Measurements from ENCODE around the gene AKR1C1.
"Not testable (repeated sequence)": the region's sequence is repeated elsewhere in the genome, so short reads cannot be mapped to it uniquely, and the experiment has no call there.

The AKR1C1 gene

DNA sequence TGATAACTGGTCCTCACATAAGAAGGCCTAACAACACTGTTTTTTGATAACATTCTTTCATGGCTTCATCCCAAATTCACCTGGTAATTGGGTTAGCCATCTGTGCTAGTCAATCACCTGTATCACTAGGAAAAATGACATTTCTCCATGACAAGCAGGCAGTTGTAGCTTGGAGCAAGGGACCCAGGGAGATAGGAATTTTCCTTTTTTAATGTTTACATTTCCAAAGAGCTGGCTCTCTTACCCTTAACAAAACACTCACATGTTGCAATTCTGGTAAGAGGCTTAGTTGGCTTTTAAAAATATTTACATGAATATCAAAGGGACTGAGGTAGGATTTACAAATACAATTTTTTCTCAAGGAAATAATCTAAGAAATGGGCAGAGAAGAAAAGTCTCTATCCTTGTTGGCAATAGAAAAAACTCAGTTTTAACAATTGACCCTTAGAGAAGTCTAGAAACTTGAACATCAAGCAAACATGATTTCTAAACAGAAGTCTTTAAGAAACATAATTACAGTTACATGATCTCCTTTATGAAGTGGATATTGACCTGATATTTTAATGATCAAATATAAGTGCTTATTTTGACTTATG lies 16.1 kb upstream of the AKR1C1 start:
- Mint-ChIP-seq H3K4me3 (no peak overlapping the region), H3K27me3 (ENCODE audit: low read depth) (no peaks in the 10 kb centered on the region), H3K27ac (peak overlapping the region; percentile 17 to 91 (median 59)), H3K4me1 (peaks cover 15% of the 10 kb centered on the region), H3K36me3 (ENCODE audit: low read depth) (no peaks in the 10 kb centered on the region), H3K9me3 (peaks cover 5% of the 10 kb centered on the region)
- TF ChIP-seq, protein P1, sequence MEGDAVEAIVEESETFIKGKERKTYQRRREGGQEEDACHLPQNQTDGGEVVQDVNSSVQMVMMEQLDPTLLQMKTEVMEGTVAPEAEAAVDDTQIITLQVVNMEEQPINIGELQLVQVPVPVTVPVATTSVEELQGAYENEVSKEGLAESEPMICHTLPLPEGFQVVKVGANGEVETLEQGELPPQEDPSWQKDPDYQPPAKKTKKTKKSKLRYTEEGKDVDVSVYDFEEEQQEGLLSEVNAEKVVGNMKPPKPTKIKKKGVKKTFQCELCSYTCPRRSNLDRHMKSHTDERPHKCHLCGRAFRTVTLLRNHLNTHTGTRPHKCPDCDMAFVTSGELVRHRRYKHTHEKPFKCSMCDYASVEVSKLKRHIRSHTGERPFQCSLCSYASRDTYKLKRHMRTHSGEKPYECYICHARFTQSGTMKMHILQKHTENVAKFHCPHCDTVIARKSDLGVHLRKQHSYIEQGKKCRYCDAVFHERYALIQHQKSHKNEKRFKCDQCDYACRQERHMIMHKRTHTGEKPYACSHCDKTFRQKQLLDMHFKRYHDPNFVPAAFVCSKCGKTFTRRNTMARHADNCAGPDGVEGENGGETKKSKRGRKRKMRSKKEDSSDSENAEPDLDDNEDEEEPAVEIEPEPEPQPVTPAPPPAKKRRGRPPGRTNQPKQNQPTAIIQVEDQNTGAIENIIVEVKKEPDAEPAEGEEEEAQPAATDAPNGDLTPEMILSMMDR (IDR thresholded peaks at IDR 0.05; ENCODE audit: unreplicated experiment in 3 of 3) = no peak

DNA sequence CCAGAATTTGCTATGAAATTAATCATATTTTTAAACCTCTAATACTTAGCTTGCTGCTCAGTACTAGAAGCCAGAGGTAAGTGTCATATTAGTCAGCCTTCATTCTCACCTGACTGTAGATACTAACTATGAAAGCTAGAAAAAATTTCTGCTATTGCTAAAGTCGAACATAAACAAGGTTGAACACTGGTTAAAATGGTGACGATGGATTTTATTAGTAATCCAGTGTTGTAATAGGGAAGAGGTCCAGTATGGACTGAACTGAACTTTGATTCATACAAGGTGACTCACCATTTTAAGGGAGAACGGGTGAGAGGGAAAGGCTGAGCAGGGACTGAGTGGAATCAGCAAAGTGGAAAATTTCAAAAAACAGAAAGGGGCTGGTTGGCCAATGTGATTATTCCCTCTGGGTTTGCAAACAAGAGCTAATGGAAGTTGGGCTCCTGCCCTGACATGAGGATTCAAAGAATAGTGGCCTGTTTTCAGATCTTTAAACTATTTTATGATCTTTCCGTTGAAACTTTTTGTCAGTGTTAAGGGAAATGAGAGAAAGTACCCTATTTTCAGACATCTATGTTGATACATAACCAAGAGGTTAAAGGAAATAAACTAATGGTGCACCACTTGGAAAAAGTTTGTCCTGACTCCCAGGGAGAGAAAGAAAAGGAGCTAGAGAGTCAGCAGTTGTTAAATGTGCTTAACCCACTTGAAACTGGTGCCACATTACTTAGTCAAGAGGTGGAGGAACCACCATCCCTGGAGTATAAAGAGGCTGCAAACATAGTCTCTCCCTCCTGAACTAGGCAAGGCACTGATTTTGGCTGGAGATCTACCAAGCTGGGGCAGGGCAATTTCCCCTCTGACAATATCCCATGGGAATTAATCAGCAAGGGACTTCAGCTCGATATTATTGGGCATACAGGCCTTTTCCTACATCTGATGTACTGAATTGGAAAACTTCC lies 15.3 kb upstream of the AKR1C1 start:
- Mint-ChIP-seq H3K9me3 (peaks cover 5% of the 10 kb centered on the region), H3K27ac (peak overlapping the region; percentile 17 to 91 (median 59)), H3K4me1 (peaks cover 15% of the 10 kb centered on the region), H3K4me3 (no peak overlapping the region), H3K27me3 (ENCODE audit: low read depth) (no peaks in the 10 kb centered on the region), H3K36me3 (ENCODE audit: low read depth) (no peaks in the 10 kb centered on the region)
- TF ChIP-seq, protein P1 (IDR thresholded peaks at IDR 0.05; ENCODE audit: unreplicated experiment in 3 of 3) = no peak

GRCh38 chr10:4951512-4952162 lies 11.6 kb upstream of the AKR1C1 start:
- H3K4me1 Mint-ChIP-seq; H3K27ac Mint-ChIP-seq; H3K36me3 Mint-ChIP-seq (ENCODE audit: low read depth); H3K9me3 Mint-ChIP-seq; H3K4me3 Mint-ChIP-seq; H3K27me3 Mint-ChIP-seq (ENCODE audit: low read depth): not testable (repeated sequence)

GRCh38 chr10:4953405-4953804 lies 9.8 kb upstream of the AKR1C1 start:
- TF ChIP-seq, protein P1 (IDR thresholded peaks at IDR 0.05; ENCODE audit: unreplicated experiment in 3 of 3) = no peak
- H3K36me3 Mint-ChIP-seq (ENCODE audit: low read depth) = no peaks in the 10 kb centered on the region
- no peak overlapping the region for H3K4me3 Mint-ChIP-seq
- no peak overlapping the region for H3K27ac Mint-ChIP-seq
- H3K9me3 Mint-ChIP-seq = no peaks in the 10 kb centered on the region
- H3K4me1 Mint-ChIP-seq = no peaks in the 10 kb centered on the region
- no peaks in the 10 kb centered on the region for H3K27me3 Mint-ChIP-seq (ENCODE audit: low read depth)

DNA sequence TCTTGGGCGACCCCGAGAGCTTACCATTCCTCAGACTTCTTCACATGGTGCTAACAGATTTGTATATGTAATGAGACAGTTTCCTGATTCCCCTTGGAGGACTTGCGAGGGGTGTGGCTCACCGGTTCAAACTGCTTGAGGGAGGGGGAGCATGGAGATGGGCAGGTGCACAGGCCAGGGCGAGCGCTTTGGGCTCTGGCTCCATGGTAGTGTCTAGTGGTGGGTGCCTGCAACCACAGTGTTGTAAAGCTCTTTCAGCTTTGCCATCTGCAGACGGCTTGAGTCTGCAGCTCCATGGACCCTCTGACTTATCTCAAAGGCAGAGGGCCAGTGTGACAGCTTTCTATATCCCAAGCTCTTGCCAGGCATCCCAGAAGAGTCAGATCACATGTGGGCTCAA lies 7.1 kb upstream of the AKR1C1 start:
- H3K9me3 Mint-ChIP-seq; H3K4me1 Mint-ChIP-seq; H3K27ac Mint-ChIP-seq; H3K36me3 Mint-ChIP-seq (ENCODE audit: low read depth); H3K27me3 Mint-ChIP-seq (ENCODE audit: low read depth); H3K4me3 Mint-ChIP-seq: not testable (repeated sequence)

- H3K4me3 Mint-ChIP-seq; H3K36me3 Mint-ChIP-seq (ENCODE audit: low read depth); H3K4me1 Mint-ChIP-seq: not testable (repeated sequence)
Observed at GRCh38 chr10:4956955-4957645, 6.1 kb upstream of the AKR1C1 start.

GRCh38 chr10:4961558-4961957 lies 1.7 kb upstream of the AKR1C1 start:
- H3K4me3 Mint-ChIP-seq; H3K4me1 Mint-ChIP-seq; H3K27me3 Mint-ChIP-seq (ENCODE audit: low read depth); H3K27ac Mint-ChIP-seq; H3K36me3 Mint-ChIP-seq (ENCODE audit: low read depth); H3K9me3 Mint-ChIP-seq: not testable (repeated sequence)

More at GRCh38 chr10:4956955-4957645, 6.1 kb upstream of the AKR1C1 start:
- not testable (repeated sequence) for H3K27me3 Mint-ChIP-seq (ENCODE audit: low read depth); H3K9me3 Mint-ChIP-seq; H3K27ac Mint-ChIP-seq

DNA sequence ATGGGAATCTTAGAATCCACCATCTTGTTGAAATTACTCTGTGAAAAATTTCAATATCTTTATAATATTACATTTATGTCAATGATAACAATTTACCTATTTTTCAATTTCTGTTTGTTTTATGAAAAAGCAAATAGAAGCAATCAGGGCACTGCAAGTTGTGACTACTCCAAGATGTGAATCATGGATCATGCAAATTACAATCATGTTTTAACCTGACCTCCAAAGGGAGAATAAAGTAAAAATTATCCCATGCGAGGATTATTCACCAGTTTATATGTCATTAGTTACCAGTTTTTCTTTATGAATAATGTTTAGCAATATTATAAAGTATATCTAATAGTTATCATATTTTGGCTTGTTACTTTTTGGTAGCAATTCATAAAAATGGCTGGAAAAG lies 907 bp upstream of the AKR1C1 start:
- H3K4me3 Mint-ChIP-seq; H3K9me3 Mint-ChIP-seq; H3K27ac Mint-ChIP-seq; H3K36me3 Mint-ChIP-seq (ENCODE audit: low read depth); H3K4me1 Mint-ChIP-seq; H3K27me3 Mint-ChIP-seq (ENCODE audit: low read depth): not testable (repeated sequence)

GRCh38 chr10:4963815-4964154 lies 570 bp downstream of the AKR1C1 start:
- H3K9me3 Mint-ChIP-seq; H3K4me1 Mint-ChIP-seq; H3K36me3 Mint-ChIP-seq (ENCODE audit: low read depth); H3K27ac Mint-ChIP-seq; H3K27me3 Mint-ChIP-seq (ENCODE audit: low read depth): not testable (repeated sequence)
- H3K4me3 Mint-ChIP-seq = peak overlapping the region in 1 of 3 experiments; percentile 34

GRCh38 chr10:4965763-4966162 lies 2.5 kb downstream of the AKR1C1 start:
- H3K27me3 Mint-ChIP-seq (ENCODE audit: low read depth); H3K27ac Mint-ChIP-seq; H3K4me1 Mint-ChIP-seq; H3K4me3 Mint-ChIP-seq; H3K9me3 Mint-ChIP-seq; H3K36me3 Mint-ChIP-seq (ENCODE audit: low read depth): not testable (repeated sequence)

GRCh38 chr10:4967189-4967588 lies 4.0 kb downstream of the AKR1C1 start:
- not testable (repeated sequence) for H3K36me3 Mint-ChIP-seq (ENCODE audit: low read depth); H3K27me3 Mint-ChIP-seq (ENCODE audit: low read depth)

More at GRCh38 chr10:4967189-4967588, 4.0 kb downstream of the AKR1C1 start:
- H3K4me1 Mint-ChIP-seq, H3K9me3 Mint-ChIP-seq, H3K27ac Mint-ChIP-seq, H3K4me3 Mint-ChIP-seq: not testable (repeated sequence)
